ENCODE measurements around the gene LRRC3C. TPM values are rescaled to one million over a fixed set of nuclear protein-coding genes. Genes with fewer than 3 reads are reported as not detected.

Gene LRRC3C
- total and polyA plus RNA-seq, 2 experiments from 2014 or later = not detected

DNA sequence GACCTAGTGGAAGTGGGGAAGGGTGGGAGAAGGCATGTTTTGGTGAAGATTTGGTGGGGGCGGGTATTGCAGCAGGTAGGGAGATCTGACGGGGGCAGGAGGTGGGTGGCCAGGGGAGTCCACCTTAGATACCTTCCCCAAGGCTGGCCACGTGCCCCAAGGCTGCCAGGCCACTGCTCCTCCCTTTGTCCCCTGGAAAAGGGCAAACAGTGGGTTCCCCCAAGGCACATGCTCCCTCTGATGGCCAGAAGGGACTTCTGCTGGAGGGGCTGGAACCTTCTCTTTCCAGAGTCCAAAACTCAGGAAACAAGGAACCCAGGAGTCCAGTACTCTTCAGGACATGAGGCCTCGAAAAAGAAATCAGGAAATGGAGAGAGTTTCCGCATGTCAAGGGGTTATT is 46.9 kb downstream of the LRRC3C start:
- 91 to 94% methylated on average over 5 of the region's 5 CpGs for WGBS, 2 experiments (ENCODE audit: low coverage in 1 of 2, low lambda C conversion rate in 2 of 2, missing lambda C conversion rate in 2 of 2)
- H3F3A ChIP-seq (ENCODE audit: insufficient read depth) = peaks cover 17% of the 10 kb centered on the region
- H3K9me3 ChIP-seq (ENCODE audit: low read depth) = no peaks in the 10 kb centered on the region
- H3K4me3 ChIP-seq = no peak overlapping the region
- peaks cover 29% of the 10 kb centered on the region for H3K4me1 ChIP-seq (ENCODE audit: insufficient read depth)
- DNase-seq = no peak
- TF ChIP-seq EZH2phosphoT487 (IDR thresholded peaks at IDR 0.05; ENCODE audit: insufficient read depth, low read depth) = no peak
- TF ChIP-seq EZH2 (IDR thresholded peaks at IDR 0.05; ENCODE audit: insufficient read depth, poor library complexity, severe bottlenecking) = no peak
- H3K9ac ChIP-seq = no peak overlapping the region
- H3K79me2 ChIP-seq (ENCODE audit: insufficient read depth) = no peaks in the 10 kb centered on the region
- no peak overlapping the region for H3K27ac ChIP-seq
- no peak overlapping the region for H3K4me2 ChIP-seq (ENCODE audit: unreplicated experiment)
- in situ Hi-C loops (cut with MboI) = no loop called here
- no peaks in the 10 kb centered on the region for H4K20me1 ChIP-seq (ENCODE audit: insufficient read depth)
- H3K9me2 ChIP-seq (ENCODE audit: insufficient read depth) = no peaks in the 10 kb centered on the region
- H2AFZ ChIP-seq = no peak overlapping the region
- no peaks in the 10 kb centered on the region for H3K36me3 ChIP-seq (ENCODE audit: low read depth)
- no peaks in the 10 kb centered on the region for H3K27me3 ChIP-seq (replicated peaks; ENCODE audit: insufficient read depth)

DNA sequence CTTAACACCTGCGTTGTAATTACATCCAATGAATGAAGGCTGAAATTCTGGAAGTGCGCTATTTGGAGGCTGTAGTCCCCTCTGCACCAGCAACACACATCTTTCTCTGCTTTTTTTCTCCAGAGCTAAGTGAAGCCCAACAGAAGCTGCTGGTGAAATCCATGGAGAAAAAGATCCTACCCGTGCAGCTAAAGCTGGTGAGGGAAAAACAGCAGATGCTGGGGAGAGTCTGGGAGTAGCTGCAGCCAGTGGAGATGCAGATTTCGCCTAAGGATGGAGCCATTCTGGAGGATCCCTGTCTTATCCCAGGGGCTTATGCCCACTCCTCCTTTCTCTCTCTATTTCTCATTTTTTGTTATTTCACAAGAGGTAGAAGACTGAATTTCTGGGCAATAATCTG is 48.3 kb downstream of the LRRC3C start:
- Histone ChIP-seq H3K4me1 (ENCODE audit: insufficient read depth) (peaks cover 36% of the 10 kb centered on the region), H3K4me3 (no peak overlapping the region), H3F3A (ENCODE audit: insufficient read depth) (peaks cover 24% of the 10 kb centered on the region), H3K79me2 (ENCODE audit: insufficient read depth) (peaks cover 1% of the 10 kb centered on the region), H3K4me2 (ENCODE audit: unreplicated experiment) (no peak overlapping the region), H3K9ac (no peak overlapping the region), H3K36me3 (ENCODE audit: low read depth) (no peaks in the 10 kb centered on the region), H4K20me1 (ENCODE audit: insufficient read depth) (no peaks in the 10 kb centered on the region), H3K9me3 (ENCODE audit: low read depth) (no peaks in the 10 kb centered on the region), H3K27ac (no peak overlapping the region), H3K9me2 (ENCODE audit: insufficient read depth) (no peaks in the 10 kb centered on the region), H2AFZ (no peak overlapping the region), H3K27me3 (replicated peaks; ENCODE audit: insufficient read depth) (no peaks in the 10 kb centered on the region)
- in situ Hi-C loops (cut with MboI) = no loop called here
- DNase-seq = no peak
- TF ChIP-seq EZH2phosphoT487 (IDR thresholded peaks at IDR 0.05; ENCODE audit: insufficient read depth, low read depth) (no peak), EZH2 (IDR thresholded peaks at IDR 0.05; ENCODE audit: insufficient read depth, poor library complexity, severe bottlenecking) (no peak)
- WGBS, 2 experiments (ENCODE audit: low coverage in 1 of 2, low lambda C conversion rate in 2 of 2, missing lambda C conversion rate in 2 of 2) = 73 to 76% methylated on average over 4 of the region's 4 CpGs

DNA sequence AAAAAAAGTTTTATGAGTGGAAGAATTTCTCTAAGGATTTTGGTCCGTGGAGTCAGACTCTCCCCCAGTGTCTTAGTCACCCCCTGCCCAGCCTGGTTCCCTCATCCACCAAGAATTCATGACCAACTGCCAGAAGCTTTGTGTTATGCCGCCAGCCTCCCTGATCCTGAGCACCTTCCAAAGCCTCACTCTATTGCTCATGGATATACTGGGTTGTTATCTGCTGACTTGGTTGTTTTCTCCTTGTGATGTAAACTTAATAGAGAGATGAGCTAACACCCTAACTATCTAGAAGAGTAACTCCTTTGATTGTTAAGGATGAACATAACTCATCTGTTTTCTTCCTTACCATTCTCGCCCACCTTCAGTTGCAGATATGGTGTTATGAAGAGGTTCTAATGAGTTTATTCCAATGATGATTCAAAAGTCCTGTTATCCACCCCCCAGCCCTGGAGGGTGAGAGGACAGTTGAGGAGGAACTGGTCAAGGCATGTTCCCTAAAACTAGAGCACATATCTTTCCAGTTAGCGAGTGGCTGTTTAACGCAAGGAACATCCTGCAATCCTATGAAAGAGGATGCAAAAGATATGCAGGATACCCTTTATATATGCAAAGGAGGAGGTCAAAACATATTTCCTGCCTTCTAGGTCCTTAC is 51.6 kb downstream of the LRRC3C start:
- H2AFZ ChIP-seq = peak overlapping the region; percentile 96; the same call in 1 of the 2 replicates
- WGBS, 2 experiments (ENCODE audit: low coverage in 1 of 2, low lambda C conversion rate in 2 of 2, missing lambda C conversion rate in 2 of 2) = 18 to 21% methylated on average over 5 of the region's 5 CpGs

GRCh38 chr17:39979893-39980350 is 52.4 kb downstream of the LRRC3C start:
- DNase-seq = peak; percentile 52
- peak overlapping the region; percentile 56 for H3K27ac ChIP-seq
- H3K9me2 ChIP-seq (ENCODE audit: insufficient read depth) = no peaks in the 10 kb centered on the region
- peaks cover 6% of the 10 kb centered on the region; the same call in 1 of the 2 replicates for H3K36me3 ChIP-seq (ENCODE audit: low read depth)
- 1 to 2% methylated on average over 10 of the region's 10 CpGs for WGBS, 2 experiments (ENCODE audit: low coverage in 1 of 2, low lambda C conversion rate in 2 of 2, missing lambda C conversion rate in 2 of 2)
- peak overlapping the region; percentile 96 for H2AFZ ChIP-seq
- no peaks in the 10 kb centered on the region for H3K9me3 ChIP-seq (ENCODE audit: low read depth)
- peak overlapping the region; percentile 98 for H3K4me3 ChIP-seq
- peak overlapping the region; percentile 94 for H3K4me2 ChIP-seq (ENCODE audit: unreplicated experiment)
- peaks cover 36% of the 10 kb centered on the region for H3K4me1 ChIP-seq (ENCODE audit: insufficient read depth)
- peaks cover 32% of the 10 kb centered on the region for H3K79me2 ChIP-seq (ENCODE audit: insufficient read depth)
- H3K9ac ChIP-seq = peak overlapping the region; percentile 74
- in situ Hi-C loops (cut with MboI) = no loop called here
- H3K27me3 ChIP-seq (replicated peaks; ENCODE audit: insufficient read depth) = no peaks in the 10 kb centered on the region
- TF ChIP-seq EZH2 (IDR thresholded peaks at IDR 0.05; ENCODE audit: insufficient read depth, poor library complexity, severe bottlenecking) (no peak), EZH2phosphoT487 (IDR thresholded peaks at IDR 0.05; ENCODE audit: insufficient read depth, low read depth) (no peak)
- H4K20me1 ChIP-seq (ENCODE audit: insufficient read depth) = no peaks in the 10 kb centered on the region
- peaks cover 12% of the 10 kb centered on the region for H3F3A ChIP-seq (ENCODE audit: insufficient read depth)

More for the DNA sequence above, 51.6 kb downstream of the LRRC3C start:
- peak; percentile 97 for DNase-seq
- H3K9me3 ChIP-seq (ENCODE audit: low read depth) = no peaks in the 10 kb centered on the region
- no peak for TF ChIP-seq EZH2phosphoT487 (IDR thresholded peaks at IDR 0.05; ENCODE audit: insufficient read depth, low read depth)
- no peak for TF ChIP-seq EZH2 (IDR thresholded peaks at IDR 0.05; ENCODE audit: insufficient read depth, poor library complexity, severe bottlenecking)
- H4K20me1 ChIP-seq (ENCODE audit: insufficient read depth) = no peaks in the 10 kb centered on the region
- peak overlapping the region; percentile 74; the same call in 1 of the 2 replicates for H3K9ac ChIP-seq
- peaks cover 12% of the 10 kb centered on the region for H3F3A ChIP-seq (ENCODE audit: insufficient read depth)
- no peaks in the 10 kb centered on the region for H3K27me3 ChIP-seq (replicated peaks; ENCODE audit: insufficient read depth)
- peak overlapping the region; percentile 94 for H3K4me2 ChIP-seq (ENCODE audit: unreplicated experiment)
- peaks cover 37% of the 10 kb centered on the region for H3K4me1 ChIP-seq (ENCODE audit: insufficient read depth)
- H3K27ac ChIP-seq = peak overlapping the region; percentile 56
- H3K4me3 ChIP-seq = peak overlapping the region; percentile 98
- 0 out of 2 replicates have a peak, but pooled peaks cover 6% of the 10 kb centered on the region for H3K36me3 ChIP-seq (ENCODE audit: low read depth)
- peaks cover 32% of the 10 kb centered on the region for H3K79me2 ChIP-seq (ENCODE audit: insufficient read depth)
- in situ Hi-C loops (cut with MboI) = no loop called here
- no peaks in the 10 kb centered on the region for H3K9me2 ChIP-seq (ENCODE audit: insufficient read depth)

Measured in GM23248 (cell line).